MM.1S (cell line): ENCODE results near the gene LRRK1.

Source experiments
- CTCF ChIP-seq: fragments of 300-600 bp; sonication (generic); IDR thresholded peaks from 2 replicates; pipeline ENCODE4 v1.5.1; 2016; ENCODE audit warnings: antibody characterized with exemption, low read length, mixed read lengths
- EZH2 ChIP-seq: fragments of 300-600 bp; sonication (generic); optimal IDR thresholded peaks from 2 replicates; pipeline ENCODE3; 2017; ENCODE audit warnings: low read depth, mild to moderate bottlenecking, antibody characterized with exemption, low read length, mixed read lengths
- EZH2phosphoT487 ChIP-seq: fragments of 300-600 bp; sonication (generic); IDR thresholded peaks from 2 replicates; pipeline ENCODE4 v1.6.1; 2018; ENCODE audit warnings: antibody characterized with exemption, low read length

DNA sequence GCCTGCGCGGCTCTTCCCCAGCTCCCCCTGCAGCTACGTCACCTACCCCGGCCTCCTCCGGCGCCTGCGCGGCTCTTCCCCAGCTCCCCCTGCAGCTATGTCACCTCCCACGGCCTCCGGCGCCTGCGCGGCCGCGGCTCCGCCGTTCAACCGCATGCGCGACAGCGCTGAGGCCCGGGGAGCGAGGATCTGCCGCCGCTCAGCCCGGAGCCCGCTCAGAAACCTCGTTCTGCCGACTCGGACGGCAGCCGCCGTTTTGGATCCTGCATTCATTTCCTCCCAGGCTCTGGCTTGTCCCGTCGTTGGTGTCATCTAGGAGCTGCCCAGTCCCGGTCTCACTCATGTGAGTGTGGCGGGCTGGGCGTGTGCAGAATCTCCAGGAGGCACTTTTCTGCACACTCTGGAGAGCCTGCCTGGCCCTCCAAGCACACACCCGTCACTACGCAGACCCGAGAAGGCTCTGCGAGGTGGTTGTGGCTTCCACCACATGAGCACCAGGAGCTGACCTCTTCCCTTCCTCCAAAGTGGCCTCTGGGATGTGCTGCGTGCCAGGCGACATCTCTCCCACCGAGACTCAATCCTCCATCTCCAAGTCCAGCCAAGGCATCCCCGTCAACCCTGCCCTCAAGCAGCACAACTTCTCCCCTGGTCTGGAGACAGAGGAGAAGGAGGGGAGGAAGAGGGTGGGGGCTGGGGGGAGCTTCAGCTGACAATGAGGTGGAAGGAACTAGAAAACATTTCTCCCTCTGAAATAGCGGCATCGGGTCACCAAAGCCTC, 167.4 kb downstream of the LRRK1 start:
- TF ChIP-seq CTCF (no peak), EZH2 (no peak), EZH2phosphoT487 (no peak)
